Measurements from ENCODE around the gene HID1. TPM values are rescaled to one million over a fixed set of nuclear protein-coding genes. Genes with fewer than 3 reads are reported as not detected.

HID1 gene
- total and polyA plus RNA-seq, 9 of the 15 experiments (the other 6 are each of a cell fraction or from before 2014, with no cell fraction given) = 0.14 to 2.1 (median 0.54) TPM; not detected in 2

GRCh38 chr17:74917430-74917829, 55.1 kb downstream of the HID1 start:
- no peak overlapping the region for H3K4me2 ChIP-seq (ENCODE audit: insufficient read depth, low read length)
- H3K9ac ChIP-seq (ENCODE audit: insufficient read depth in 1 of 2, low read depth in 2 of 2, low read length in 2 of 2) = peak overlapping the region in 1 of 2 experiments; percentile 60; a peak in 1 of 4 replicates
- no peak overlapping the region for H3K4me3 ChIP-seq
- no peaks in the 10 kb centered on the region for H3K9me1 ChIP-seq (ENCODE audit: control insufficient read depth, insufficient read depth, low read length)
- TF ChIP-seq HMGN3 (IDR thresholded peaks at IDR 0.05; ENCODE audit: borderline replicate concordance, extremely low read depth, insufficient read length, low read depth, low read length) (peak; percentile 28), CREB5 (CRISPR knock-in tag; IDR thresholded peaks at IDR 0.05) (no peak)
- no TSS peak for BruUV-seq (replicated peaks)
- H3K36me3 ChIP-seq (ENCODE audit: control insufficient read depth, insufficient read depth, low read length) = no peaks in the 10 kb centered on the region
- H3K9me3 ChIP-seq (replicated peaks; ENCODE audit: control insufficient read depth, insufficient read depth, low read depth, low read length) = no peaks in the 10 kb centered on the region
- no peak overlapping the region for H3K27ac ChIP-seq (ENCODE audit: extremely low read depth, low read depth, low read length)
- CTCF ChIA-PET (ENCODE audit: low intra/inter-chr PET ratio) = no interaction called here
- no peaks in the 10 kb centered on the region for H3K79me2 ChIP-seq (ENCODE audit: control insufficient read depth, insufficient read depth, low read length)
- H3K27me3 ChIP-seq (ENCODE audit: control insufficient read depth in 2 of 2, insufficient read depth in 2 of 2, low read length in 2 of 2) = no peaks in the 10 kb centered on the region
- peaks cover 7 to 42% of the 10 kb centered on the region in 2 experiments; a peak in 4 of 5 replicates for H3K4me1 ChIP-seq (replicated peaks in 1 of 2; ENCODE audit: control insufficient read depth in 2 of 2, insufficient read depth in 2 of 2, low read length in 2 of 2)
- DNase-seq (ENCODE audit: extremely low read depth in 1 of 4, low spot score in 3 of 4) (no peak), ATAC-seq (no peak), FAIRE-seq (no peak)
- no peaks in the 10 kb centered on the region for H4K20me1 ChIP-seq (replicated peaks; ENCODE audit: control insufficient read depth, insufficient read depth, low read length)
- POLR2A ChIA-PET = interaction anchor here (0.5 kb wide), 1 partner anchor 39 kb away, joined by 3 read pairs; no protein-coding TSS in a partner anchor
- in situ Hi-C loops (cut with MboI) = no loop called here
- H2AFZ ChIP-seq (ENCODE audit: low read depth, low read length) = no peak overlapping the region
- WGBS (ENCODE audit: insufficient coverage, low coverage, missing lambda C conversion rate) = 33% methylated on average over 6 of the region's 10 CpGs
- intact Hi-C loops (cut with micrococcal nuclease) = no loop called here

GRCh38 chr17:74916851-74917199, 55.7 kb downstream of the HID1 start:
- 51% methylated on average over 11 of the region's 11 CpGs for WGBS (ENCODE audit: insufficient coverage, low coverage, missing lambda C conversion rate)
- Histone ChIP-seq H3K27ac (ENCODE audit: extremely low read depth, low read depth, low read length) (no peak overlapping the region), H2AFZ (ENCODE audit: low read depth, low read length) (no peak overlapping the region), H4K20me1 (replicated peaks; ENCODE audit: control insufficient read depth, insufficient read depth, low read length) (no peaks in the 10 kb centered on the region), H3K9me3 (replicated peaks; ENCODE audit: control insufficient read depth, insufficient read depth, low read depth, low read length) (no peaks in the 10 kb centered on the region), H3K9me1 (ENCODE audit: control insufficient read depth, insufficient read depth, low read length) (no peaks in the 10 kb centered on the region), H3K27me3 (ENCODE audit: control insufficient read depth in 2 of 2, insufficient read depth in 2 of 2, low read length in 2 of 2) (no peaks in the 10 kb centered on the region), H3K4me2 (ENCODE audit: insufficient read depth, low read length) (no peak overlapping the region), H3K36me3 (ENCODE audit: control insufficient read depth, insufficient read depth, low read length) (no peaks in the 10 kb centered on the region), H3K9ac (ENCODE audit: insufficient read depth in 1 of 2, low read depth in 2 of 2, low read length in 2 of 2) (peak overlapping the region in 1 of 2 experiments; percentile 14; a peak in 1 of 4 replicates), H3K79me2 (ENCODE audit: control insufficient read depth, insufficient read depth, low read length) (no peaks in the 10 kb centered on the region), H3K4me3 (no peak overlapping the region), H3K4me1 (replicated peaks in 1 of 2; ENCODE audit: control insufficient read depth in 2 of 2, insufficient read depth in 2 of 2, low read length in 2 of 2) (peaks cover 2 to 39% of the 10 kb centered on the region in 2 experiments; a peak in 2 of 5 replicates)
- ATAC-seq (no peak), FAIRE-seq (no peak), DNase-seq (ENCODE audit: extremely low read depth in 1 of 4, low spot score in 3 of 4) (no peak)
- intact Hi-C loops (cut with micrococcal nuclease) (no loop called here), in situ Hi-C loops (cut with MboI) (no loop called here)
- no TSS peak for BruUV-seq (replicated peaks)
- ChIA-PET CTCF (ENCODE audit: low intra/inter-chr PET ratio) (no interaction called here), POLR2A (no interaction called here)
- TF ChIP-seq, protein P1, sequence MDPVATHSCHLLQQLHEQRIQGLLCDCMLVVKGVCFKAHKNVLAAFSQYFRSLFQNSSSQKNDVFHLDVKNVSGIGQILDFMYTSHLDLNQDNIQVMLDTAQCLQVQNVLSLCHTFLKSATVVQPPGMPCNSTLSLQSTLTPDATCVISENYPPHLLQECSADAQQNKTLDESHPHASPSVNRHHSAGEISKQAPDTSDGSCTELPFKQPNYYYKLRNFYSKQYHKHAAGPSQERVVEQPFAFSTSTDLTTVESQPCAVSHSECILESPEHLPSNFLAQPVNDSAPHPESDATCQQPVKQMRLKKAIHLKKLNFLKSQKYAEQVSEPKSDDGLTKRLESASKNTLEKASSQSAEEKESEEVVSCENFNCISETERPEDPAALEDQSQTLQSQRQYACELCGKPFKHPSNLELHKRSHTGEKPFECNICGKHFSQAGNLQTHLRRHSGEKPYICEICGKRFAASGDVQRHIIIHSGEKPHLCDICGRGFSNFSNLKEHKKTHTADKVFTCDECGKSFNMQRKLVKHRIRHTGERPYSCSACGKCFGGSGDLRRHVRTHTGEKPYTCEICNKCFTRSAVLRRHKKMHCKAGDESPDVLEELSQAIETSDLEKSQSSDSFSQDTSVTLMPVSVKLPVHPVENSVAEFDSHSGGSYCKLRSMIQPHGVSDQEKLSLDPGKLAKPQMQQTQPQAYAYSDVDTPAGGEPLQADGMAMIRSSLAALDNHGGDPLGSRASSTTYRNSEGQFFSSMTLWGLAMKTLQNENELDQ (CRISPR knock-in tag; IDR thresholded peaks at IDR 0.05; ENCODE audit: borderline replicate concordance) = no peak
- no peak for TF ChIP-seq ATF7 (IDR thresholded peaks at IDR 0.05)
- TF ChIP-seq RUNX1 (IDR thresholded peaks at IDR 0.05; ENCODE audit: low read depth) = no peak
- TF ChIP-seq, protein P2, sequence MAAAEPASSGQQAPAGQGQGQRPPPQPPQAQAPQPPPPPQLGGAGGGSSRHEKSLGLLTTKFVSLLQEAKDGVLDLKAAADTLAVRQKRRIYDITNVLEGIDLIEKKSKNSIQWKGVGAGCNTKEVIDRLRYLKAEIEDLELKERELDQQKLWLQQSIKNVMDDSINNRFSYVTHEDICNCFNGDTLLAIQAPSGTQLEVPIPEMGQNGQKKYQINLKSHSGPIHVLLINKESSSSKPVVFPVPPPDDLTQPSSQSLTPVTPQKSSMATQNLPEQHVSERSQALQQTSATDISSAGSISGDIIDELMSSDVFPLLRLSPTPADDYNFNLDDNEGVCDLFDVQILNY (CRISPR knock-in tag; IDR thresholded peaks at IDR 0.05) = no peak
- TF ChIP-seq ZBTB43 (CRISPR knock-in tag; IDR thresholded peaks at IDR 0.05) = 0 out of 2 replicates have a peak, but pooled peaks have one; percentile 65
